HepG2 (cell line): Measurements from ENCODE around the gene DLG2. TPM values are rescaled to one million over a fixed set of nuclear protein-coding genes. Genes with fewer than 3 reads are reported as not detected.

Source experiments
- ATAC-seq: fragments of 200-7000 bp; cut with Tn5 transposase; 3 replicates; pipeline ENCODE4 v1.9.1; 2020; ENCODE audit warnings: mild to moderate bottlenecking, moderate library complexity
- BruUV-seq: library from RNA; stranded (reverse); fragments of 400-500 nt; replicated peaks from 2 replicates; lab custom pipeline; 2021; lab: Mats Ljungman, UMichigan
- CTCF ChIA-PET: fragments of 300-600 bp; formaldehyde crosslinking; extraction: SDS; loops from one replicate; lab custom pipeline; 2021; ENCODE audit warnings: low total read pairs, inconsistent platforms, low intra/inter-chr PET ratio; lab: Yijun Ruan, JAX
- POLR2A ChIA-PET: fragments of 350-600 bp; sonication (Branson Sonifier 250); formaldehyde crosslinking; loops from one replicate; lab custom pipeline; 2020; ENCODE audit warnings: antibody characterized with exemption, inconsistent platforms; lab: Yijun Ruan, JAX
- DNase-seq: peaks from one replicate; pipeline ENCODE4 v3.0.0-alpha.2; 2015; ENCODE audit warnings: low spot score
- FAIRE-seq: peaks from 3 replicates; lab custom pipeline; 2011; peaks lifted over from hg19 to GRCh38; lab: Jason Lieb, UNC
- H2AFZ ChIP-seq: one replicate; pipeline ENCODE4 v1.6.1; 2011; ENCODE audit warnings: low read length, inconsistent platforms
- H3K27ac ChIP-seq: fragments of 300-600 bp; 3 replicates; pipeline ENCODE4 v1.8.0; 2011; ENCODE audit warnings: mixed run types, mild to moderate bottlenecking, mixed read lengths, low read length, inconsistent platforms; ENCODE audit not compliant: insufficient read depth; ENCODE audit errors: extremely low read length
- H3K27me3 ChIP-seq, 2 experiments: fragments of 200-600 bp in 1 of 2; 2 replicates in 1 of 2; 3 replicates in 1 of 2; pipeline versions ENCODE4 v1.6.0 to v1.8.0; 2011; ENCODE audit warnings: low read length in 2 of 2, mild to moderate bottlenecking in 2 of 2, moderate library complexity in 2 of 2, inconsistent platforms in 1 of 2; ENCODE audit not compliant: insufficient read depth in 2 of 2, control insufficient read depth in 1 of 2
- H3K36me3 ChIP-seq, 2 experiments: fragments of 200-600 bp in 1 of 2; replicated peaks in 1 of 2; 2 replicates in 1 of 2; 3 replicates in 1 of 2; pipeline versions ENCODE4 v1.5.1 to v1.8.0; 2011; ENCODE audit warnings: low read length in 2 of 2, inconsistent platforms in 1 of 2; ENCODE audit not compliant: insufficient read depth in 2 of 2, control insufficient read depth in 1 of 2
- H3K4me1 ChIP-seq: 2 replicates; pipeline ENCODE4 v1.5.1; 2012; ENCODE audit warnings: low read length, inconsistent platforms; ENCODE audit not compliant: insufficient read depth
- H3K4me2 ChIP-seq: 2 replicates; pipeline ENCODE4 v1.6.0; 2011; ENCODE audit warnings: low read depth, low read length, inconsistent platforms
- H3K4me3 ChIP-seq, 3 experiments: fragments of 200-600 bp in 1 of 3; sonication (generic), shearing (Covaris generic) in 1 of 3; replicated peaks in 1 of 3; 2 replicates each; pipeline ENCODE4 v1.5.1; 2011 to 2016; ENCODE audit warnings: low read length in 3 of 3, inconsistent platforms in 2 of 3, low read depth in 2 of 3, mild to moderate bottlenecking in 2 of 3, control low read depth in 1 of 3, mixed read lengths in 1 of 3; ENCODE audit not compliant: insufficient read depth in 1 of 3
- H3K79me2 ChIP-seq: one replicate; pipeline ENCODE4 v1.6.1; 2011; ENCODE audit warnings: low read length, inconsistent platforms; ENCODE audit not compliant: insufficient read depth
- H3K9ac ChIP-seq: 2 replicates; pipeline ENCODE4 v1.6.0; 2011; ENCODE audit warnings: mild to moderate bottlenecking, low read depth, low read length, inconsistent platforms; ENCODE audit not compliant: insufficient read depth
- H3K9me3 ChIP-seq: 2 replicates; pipeline ENCODE4 v1.5.1; 2012; ENCODE audit warnings: mild to moderate bottlenecking, low read length
- H4K20me1 ChIP-seq: 2 replicates; pipeline ENCODE4 v1.6.0; 2011; ENCODE audit warnings: inconsistent platforms, mild to moderate bottlenecking, low read length, moderate library complexity; ENCODE audit not compliant: insufficient read depth
- DRAP1 ChIP-seq: IDR thresholded peaks from 2 replicates; pipeline ENCODE4 v1.6.1; 2016; ENCODE audit warnings: missing genetic modification reagents, missing compliant biosample characterization
- FOXA3 ChIP-seq: IDR thresholded peaks from 2 replicates; pipeline ENCODE4 v1.6.1; 2016; ENCODE audit warnings: missing genetic modification reagents, missing compliant biosample characterization
- FOXC1 ChIP-seq: sonication (generic); formaldehyde crosslinking; IDR thresholded peaks from 2 replicates; pipeline ENCODE4 v1.8.0; 2022; ENCODE audit warnings: mild to moderate bottlenecking, missing genetic modification reagents, borderline replicate concordance
- GABPA ChIP-seq, 2 experiments: IDR thresholded peaks; 2 replicates each; pipeline ENCODE4 v1.6.1; 2011 to 2016; ENCODE audit warnings: low read depth in 2 of 2, low read length in 1 of 2, missing biosample characterization in 1 of 2, missing genetic modification characterization in 1 of 2
- GATAD2A ChIP-seq: IDR thresholded peaks from 2 replicates; pipeline ENCODE4 v1.6.1; 2016
- NCOA1 ChIP-seq: sonication (generic); formaldehyde crosslinking; IDR thresholded peaks from 2 replicates; pipeline ENCODE4 v1.9.0; 2021; ENCODE audit warnings: missing genetic modification reagents
- PATZ1 ChIP-seq: sonication (generic); formaldehyde crosslinking; IDR thresholded peaks from 2 replicates; pipeline ENCODE4 v1.4.0; 2020; ENCODE audit warnings: missing genetic modification reagents
- PLSCR1 ChIP-seq: sonication (generic); formaldehyde crosslinking; IDR thresholded peaks from 2 replicates; pipeline ENCODE4 v1.5.0; 2020; ENCODE audit warnings: missing genetic modification reagents, mild to moderate bottlenecking, borderline replicate concordance
- RAD51 ChIP-seq: fragments of 450-650 bp; IDR thresholded peaks from 2 replicates; pipeline ENCODE4 v1.6.1; 2016; ENCODE audit warnings: borderline replicate concordance
- RBFOX2 ChIP-seq: fragments of 200-400 bp; formaldehyde crosslinking; IDR thresholded peaks from 2 replicates; pipeline ENCODE4 v1.6.1; 2017; ENCODE audit warnings: low read depth, mild to moderate bottlenecking, low read length
- SP4 ChIP-seq: sonication (generic); formaldehyde crosslinking; IDR thresholded peaks from 2 replicates; pipeline ENCODE4 v1.8.1; 2023; ENCODE audit warnings: mild to moderate bottlenecking, missing genetic modification reagents
- SP5 ChIP-seq: IDR thresholded peaks from 2 replicates; pipeline ENCODE4 v1.6.1; 2016; ENCODE audit warnings: low read depth, borderline replicate concordance
- ZBTB39 ChIP-seq: sonication (generic); formaldehyde crosslinking; IDR thresholded peaks from 2 replicates; pipeline ENCODE4 v1.5.0; 2020; ENCODE audit warnings: missing genetic modification reagents
- ZNF383 ChIP-seq: sonication (generic); formaldehyde crosslinking; IDR thresholded peaks from 2 replicates; pipeline ENCODE4 v1.4.0; 2020; ENCODE audit warnings: missing genetic modification reagents, mild to moderate bottlenecking, borderline replicate concordance
- ZNF572 ChIP-seq: sonication (generic); formaldehyde crosslinking; IDR thresholded peaks from 2 replicates; pipeline ENCODE4 v1.5.1; 2020; ENCODE audit warnings: mild to moderate bottlenecking, missing genetic modification reagents
- WGBS: methylation state at CpG from one replicate; pipeline ENCODE4 v1.1.6; 2017; ENCODE audit warnings: low lambda C conversion rate; 5-methylcytosine and 5-hydroxymethylcytosine counted together
- in situ Hi-C: cut with HindIII; loops from 2 replicates; pipeline ENCODE4 v1.10.0; 2017; ENCODE audit warnings: low pct_unique_long_range_greater_than_20kb; ENCODE audit not compliant: extremely low pct_ligation_motif_present
- intact Hi-C: fragments of 100-400 bp; cut with micrococcal nuclease; formaldehyde crosslinking; loops from one replicate; pipeline ENCODE4 v1.10.0; 2022; ENCODE audit not compliant: unreplicated experiment
- polyA plus RNA-seq, 8 experiments: library from polyadenylated mRNA; depleted of rRNA in 3 of 8; stranded (reverse) in 7 of 8; unstranded in 1 of 8; fragments of >200 nt; fragmentation: Illumina TruSeq in 4 of 8; extraction: Trizol in 4 of 8; gene quantifications; 2 replicates each; pipeline versions ENCODE4 v1.2.1 to v1.2.3, GENCODE V29; 2011 to 2016; ENCODE audit warnings: low read depth in 4 of 8, missing spikeins in 1 of 8, mixed read lengths in 1 of 8; ENCODE audit not compliant: insufficient read depth in 1 of 8
- total RNA-seq, 5 experiments: library from RNA; depleted of rRNA; stranded (reverse); fragments of >200 nt; fragmentation: Illumina TruSeq; extraction: Trizol; gene quantifications; 2 replicates each; pipeline ENCODE4 v1.2.3, GENCODE V29; 2016; ENCODE audit warnings: low read depth in 1 of 5

The DLG2 gene
- total and polyA plus RNA-seq, 2 of the 13 experiments (the other 11 are each of a cell fraction or from before 2014, with no cell fraction given) = 0.46 to 1.0 TPM

- TF ChIP-seq PLSCR1 (CRISPR knock-in tag) (no peak), GABPA (IDR thresholded peaks at IDR 0.05; ENCODE audit: low read depth, low read length) (no peak), GABPA (CRISPR knock-in tag; IDR thresholded peaks at IDR 0.05; ENCODE audit: low read depth) (no peak), NCOA1 (CRISPR knock-in tag) (no peak), FOXA3 (CRISPR knock-in tag) (no peak), GATAD2A (CRISPR knock-in tag) (no peak), RBFOX2 (no peak), FOXC1 (CRISPR knock-in tag) (no peak), SP5 (CRISPR knock-in tag) (no peak)
- Histone ChIP-seq H3K4me2 (no peak overlapping the region), H3K4me3 (no peak overlapping the region), H3K4me1 (no peaks in the 10 kb centered on the region), H3K79me2 (no peaks in the 10 kb centered on the region), H3K27me3 (no peaks in the 10 kb centered on the region), H2AFZ (no peak overlapping the region), H3K9me3 (no peaks in the 10 kb centered on the region), H4K20me1 (no peaks in the 10 kb centered on the region), H3K36me3 (no peaks in the 10 kb centered on the region), H3K9ac (no peak overlapping the region), H3K27ac (no peak overlapping the region)
- ChIA-PET CTCF (no interaction called here), POLR2A (no interaction called here)
- ATAC-seq (no peak), FAIRE-seq (no peak), DNase-seq (no peak)
- in situ Hi-C loops = no loop called here
- intact Hi-C loops = no loop called here
- no TSS peak for BruUV-seq
- WGBS = 0% methylated on average over 3 of the region's 3 CpGs
Observed at GRCh38 chr11:83933008-83933407, 1694.1 kb downstream of the DLG2 start.

- Histone ChIP-seq H3K4me3 (no peak overlapping the region), H3K79me2 (no peaks in the 10 kb centered on the region), H3K4me1 (no peaks in the 10 kb centered on the region), H3K27ac (no peak overlapping the region), H2AFZ (no peak overlapping the region), H3K9ac (no peak overlapping the region), H3K27me3 (no peaks in the 10 kb centered on the region), H3K9me3 (no peaks in the 10 kb centered on the region), H3K4me2 (no peak overlapping the region), H3K36me3 (no peaks in the 10 kb centered on the region), H4K20me1 (no peaks in the 10 kb centered on the region)
- intact Hi-C loops = no loop called here
- ATAC-seq (no peak), DNase-seq (no peak), FAIRE-seq (no peak)
- CTCF ChIA-PET = no interaction called here
- BruUV-seq = no TSS peak
- whole genome bisulfite sequencing = 38% methylated on average over 1 of the region's 1 CpG
- in situ Hi-C loops = no loop called here
- POLR2A ChIA-PET = no interaction called here
- TF ChIP-seq RAD51 = no peak
- no peak for TF ChIP-seq DRAP1 (CRISPR knock-in tag)
- TF ChIP-seq ZNF383 (CRISPR knock-in tag) = no peak
- no peak for TF ChIP-seq ZNF572 (CRISPR knock-in tag)
- TF ChIP-seq PATZ1 (CRISPR knock-in tag) = no peak
- no peak for TF ChIP-seq ZBTB39 (CRISPR knock-in tag)
- TF ChIP-seq SP4 = no peak
Observed at GRCh38 chr11:83927422-83927821, 1699.7 kb downstream of the DLG2 start.
